GM20000 (cell line): ENCODE measurements around the gene FAR2.
"Not testable (repeated sequence)": the region's sequence is repeated elsewhere in the genome, so short reads cannot be mapped to it uniquely, and the experiment has no call there.

ENCODE experiments used
- DNase-seq: peaks from one replicate; pipeline ENCODE4 v3.0.0; 2012; ENCODE audit warnings: low spot score
- CTCF ChIP-seq: IDR thresholded peaks from 2 replicates; pipeline ENCODE4 v1.5.1; 2012; ENCODE audit warnings: mild to moderate bottlenecking, control low read depth; ENCODE audit errors: extremely low read depth, missing control alignments

FAR2 gene

DNA sequence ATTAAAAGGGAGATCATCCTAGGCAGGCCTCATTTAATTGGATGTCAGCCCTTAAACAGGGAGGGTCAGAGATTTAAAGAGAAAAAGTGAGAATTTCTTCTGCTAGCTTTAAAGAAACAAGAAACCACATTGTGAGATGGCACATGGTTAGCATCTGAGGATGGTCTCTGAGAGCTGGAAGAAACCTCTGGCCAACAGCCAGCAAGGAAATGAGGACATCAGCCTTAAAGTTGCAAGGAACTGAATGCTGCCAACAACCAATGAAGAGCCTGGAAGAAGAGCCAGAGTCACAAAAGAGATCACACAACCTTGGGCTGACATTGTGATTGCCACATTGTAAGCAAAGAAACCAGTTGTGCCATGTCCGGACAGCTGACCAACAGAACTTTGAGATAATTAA lies 17.5 kb upstream of the FAR2 start:
- no peak for TF ChIP-seq CTCF
- no peak for DNase-seq

- TF ChIP-seq CTCF: no peak
- no peak for DNase-seq
These were observed 16.8 kb upstream of the FAR2 start for GRCh38 chr12:29132316-29132715.

DNA sequence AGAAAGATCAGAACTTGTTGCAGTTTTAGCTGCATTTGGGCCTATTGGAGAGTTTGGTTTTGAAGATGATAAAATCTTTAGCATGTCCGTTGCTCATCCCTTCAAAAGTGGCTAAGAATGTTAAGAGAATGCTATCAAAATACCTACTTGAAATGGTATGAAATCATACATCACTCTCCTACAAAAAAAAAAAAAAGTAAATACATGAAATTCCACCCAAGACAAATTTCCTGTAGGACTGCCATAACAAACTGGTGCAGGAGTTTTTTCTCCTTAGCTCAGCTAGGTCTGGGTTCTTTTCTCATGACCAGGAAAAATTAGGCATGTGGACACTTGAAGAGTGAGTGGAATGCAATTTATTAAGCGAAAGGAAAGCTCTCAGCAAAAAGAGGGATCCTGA lies 15.9 kb upstream of the FAR2 start:
- DNase-seq: no peak
- no peak for TF ChIP-seq CTCF

DNA sequence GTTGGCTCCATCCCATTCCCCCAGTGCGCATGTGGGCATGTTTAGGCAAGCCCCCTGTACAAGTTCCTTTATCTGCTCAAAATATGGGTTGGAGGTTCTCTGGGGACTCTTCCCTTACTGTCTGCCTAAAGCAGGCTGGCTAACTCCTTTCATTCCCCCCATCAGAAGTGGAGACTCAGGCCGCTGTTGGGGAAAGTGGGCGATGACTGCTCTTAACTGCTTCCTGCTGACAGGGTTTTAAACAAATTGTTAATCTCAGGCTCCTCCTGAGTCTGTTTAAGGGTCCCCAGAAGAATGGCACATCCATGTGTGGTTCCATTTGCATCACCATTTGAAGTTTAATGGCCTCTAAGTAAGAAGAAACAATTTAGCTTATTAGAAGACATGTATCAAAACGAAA lies 15.4 kb upstream of the FAR2 start:
- TF ChIP-seq CTCF: no peak
- DNase-seq: no peak

- not testable (repeated sequence) for DNase-seq
These were observed 10.8 kb upstream of the FAR2 start for GRCh38 chr12:29138256-29138655.

- not testable (repeated sequence) for DNase-seq
These were observed 10.2 kb upstream of the FAR2 start for GRCh38 chr12:29138855-29139254.

DNA sequence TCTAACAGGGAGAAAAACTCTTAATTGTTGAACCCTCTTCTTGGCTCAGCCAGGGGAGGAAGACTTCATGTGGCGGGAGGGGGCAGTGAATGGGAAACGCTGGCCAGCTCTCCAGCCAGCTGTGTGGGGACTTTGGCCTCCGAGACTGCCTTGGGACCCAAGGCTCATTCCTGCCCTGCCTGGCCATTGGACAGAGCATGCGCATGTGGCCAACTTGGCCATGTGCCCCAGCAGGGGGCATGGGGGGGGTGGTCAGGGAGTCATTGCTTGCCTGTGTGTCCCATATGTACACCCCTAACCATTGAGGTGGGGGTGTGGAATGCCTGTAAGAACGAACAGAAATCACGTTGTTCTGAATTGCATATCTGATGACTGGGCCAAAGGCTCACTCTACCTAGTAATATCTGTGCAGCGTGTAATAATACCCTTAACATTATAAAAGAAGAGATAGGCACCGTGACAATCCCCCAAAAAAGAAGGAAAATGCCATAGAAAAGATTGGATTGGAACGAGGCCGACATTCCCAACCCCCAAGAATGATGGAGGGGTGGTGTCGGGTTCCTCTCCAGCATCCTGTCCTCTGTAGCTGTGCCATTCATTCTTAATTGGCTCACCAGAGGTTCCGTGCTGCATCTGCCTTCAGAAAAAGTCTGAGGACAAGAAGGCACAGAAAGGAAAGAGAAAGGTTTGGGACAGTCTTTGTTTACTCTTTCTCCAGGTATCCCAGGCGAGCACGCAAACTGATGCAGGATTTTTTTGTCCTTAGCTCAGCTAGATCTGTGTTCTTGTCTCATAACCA lies 3.5 kb upstream of the FAR2 start:
- DNase-seq: no peak
- TF ChIP-seq CTCF: no peak

DNA sequence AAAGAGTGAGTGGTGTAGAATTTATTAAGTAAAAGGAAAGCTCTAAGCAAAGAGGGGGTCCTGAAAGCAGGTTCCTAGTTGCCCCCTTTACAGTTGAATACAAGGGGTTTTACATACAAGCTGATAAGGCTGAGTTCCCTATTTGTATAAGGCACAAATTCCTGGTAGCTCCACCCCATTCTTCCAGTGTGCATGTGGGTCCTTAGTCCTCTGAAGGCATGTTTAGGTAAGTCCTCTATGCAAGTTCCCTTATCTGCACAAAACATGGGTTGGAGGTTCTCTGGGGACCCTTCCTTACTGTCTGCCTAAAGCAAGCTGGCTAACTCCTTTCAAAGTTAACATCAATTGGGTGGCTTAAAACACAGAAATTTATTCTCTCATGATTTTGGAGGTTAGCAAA lies 2.9 kb upstream of the FAR2 start:
- no peak for DNase-seq
- TF ChIP-seq CTCF: no peak
